H9 (cell line): ENCODE data around the gene TBC1D22A. TPM values are rescaled to one million over a fixed set of nuclear protein-coding genes. Genes with fewer than 3 reads are reported as not detected.

Source experiments
- DNase-seq: peaks from one replicate; pipeline ENCODE4 v3.0.0-alpha.2; 2017
- H2AFZ ChIP-seq: one replicate; pipeline ENCODE4 v1.6.1; 2013; ENCODE audit warnings: mild to moderate bottlenecking, low read length, control low read depth, moderate library complexity
- H2AK5ac ChIP-seq: 2 replicates; pipeline ENCODE4 v1.6.1; 2013; ENCODE audit warnings: low read length, control low read depth, mixed read lengths; ENCODE audit not compliant: insufficient read length
- H2BK120ac ChIP-seq: one replicate; pipeline ENCODE4 v1.6.1; 2013; ENCODE audit warnings: low read depth, mild to moderate bottlenecking, low read length, control low read depth, inconsistent platforms; ENCODE audit not compliant: poor library complexity, severe bottlenecking
- H2BK12ac ChIP-seq: 2 replicates; pipeline ENCODE4 v1.6.1; 2013; ENCODE audit warnings: low read length, control low read depth, mixed read lengths, low read depth; ENCODE audit not compliant: insufficient read length
- H2BK15ac ChIP-seq: 2 replicates; pipeline ENCODE4 v1.6.1; 2013; ENCODE audit warnings: low read depth, low read length, control low read depth
- H2BK20ac ChIP-seq: one replicate; pipeline ENCODE4 v1.6.1; 2013; ENCODE audit warnings: low read depth, mild to moderate bottlenecking, low read length, control low read depth, inconsistent platforms; ENCODE audit not compliant: poor library complexity, severe bottlenecking
- H2BK5ac ChIP-seq: 2 replicates; pipeline ENCODE4 v1.6.1; 2013; ENCODE audit warnings: low read length, control low read depth, mixed read lengths; ENCODE audit not compliant: insufficient read length
- H3K14ac ChIP-seq: 2 replicates; pipeline ENCODE4 v1.6.1; 2013; ENCODE audit warnings: low read length, control low read depth; ENCODE audit not compliant: insufficient read depth
- H3K18ac ChIP-seq: 2 replicates; pipeline ENCODE4 v1.6.1; 2013; ENCODE audit warnings: low read depth, mild to moderate bottlenecking, mixed read lengths, low read length, control low read depth; ENCODE audit not compliant: insufficient read length
- H3K23ac ChIP-seq: 2 replicates; pipeline ENCODE4 v1.6.1; 2013; ENCODE audit warnings: low read length, control low read depth, mixed read lengths, low read depth; ENCODE audit not compliant: insufficient read length
- H3K23me2 ChIP-seq: 2 replicates; pipeline ENCODE4 v1.6.1; 2013; ENCODE audit warnings: low read depth, mild to moderate bottlenecking, mixed read lengths, low read length, control low read depth; ENCODE audit not compliant: insufficient read length, poor library complexity, severe bottlenecking
- H3K27ac ChIP-seq: 2 replicates; pipeline ENCODE4 v1.5.1; 2013; ENCODE audit warnings: low read length, control low read depth, mixed read lengths, low read depth; ENCODE audit not compliant: insufficient read length
- H3K27me3 ChIP-seq: 2 replicates; pipeline ENCODE4 v1.6.1; 2013; ENCODE audit warnings: low read length, control low read depth, inconsistent platforms; ENCODE audit not compliant: insufficient read depth
- H3K4ac ChIP-seq: 2 replicates; pipeline ENCODE4 v1.6.1; 2013; ENCODE audit warnings: low read depth, mild to moderate bottlenecking, control low read depth, inconsistent platforms, low read length, moderate library complexity
- H3K4me1 ChIP-seq: 2 replicates; pipeline ENCODE4 v1.6.1; 2013; ENCODE audit warnings: low read length, control low read depth, inconsistent platforms; ENCODE audit not compliant: insufficient read depth
- H3K4me2 ChIP-seq: 2 replicates; pipeline ENCODE4 v1.6.1; 2013; ENCODE audit warnings: low read length, control low read depth, mixed read lengths; ENCODE audit not compliant: insufficient read length, insufficient read depth
- H3K56ac ChIP-seq: 2 replicates; pipeline ENCODE4 v1.6.1; 2013; ENCODE audit warnings: low read depth, mild to moderate bottlenecking, mixed read lengths, low read length, control low read depth; ENCODE audit not compliant: insufficient read length
- H3K79me1 ChIP-seq: 2 replicates; pipeline ENCODE4 v1.6.1; 2013; ENCODE audit warnings: low read depth, mild to moderate bottlenecking, moderate library complexity, low read length, control low read depth, inconsistent platforms; ENCODE audit not compliant: insufficient read depth, poor library complexity, severe bottlenecking
- H3K79me2 ChIP-seq: 2 replicates; pipeline ENCODE4 v1.6.1; 2013; ENCODE audit warnings: low read length, control low read depth, inconsistent platforms; ENCODE audit not compliant: insufficient read depth
- H3K9ac ChIP-seq: 2 replicates; pipeline ENCODE4 v1.6.1; 2013; ENCODE audit warnings: low read length, control low read depth, mixed read lengths; ENCODE audit not compliant: insufficient read length; ENCODE audit errors: extremely low read depth
- H3K9me3 ChIP-seq: one replicate; pipeline ENCODE4 v1.6.1; 2013; ENCODE audit warnings: low read depth, low read length, inconsistent platforms; ENCODE audit not compliant: control insufficient read depth
- H3T11ph ChIP-seq: one replicate; pipeline ENCODE4 v1.6.1; 2013; ENCODE audit warnings: mild to moderate bottlenecking, low read length, control low read depth, inconsistent platforms
- H4K20me1 ChIP-seq: one replicate; pipeline ENCODE4 v1.6.1; 2013; ENCODE audit not compliant: control insufficient read depth, insufficient read length, insufficient read depth
- H4K5ac ChIP-seq: 2 replicates; pipeline ENCODE4 v1.6.1; 2013; ENCODE audit warnings: low read depth, mild to moderate bottlenecking, mixed read lengths, low read length, control low read depth; ENCODE audit not compliant: insufficient read length
- H4K8ac ChIP-seq: replicated peaks from 2 replicates; pipeline ENCODE4 v1.6.1; 2013; ENCODE audit warnings: low read length, control low read depth, mixed read lengths, low read depth; ENCODE audit not compliant: insufficient read length
- H4K91ac ChIP-seq: 2 replicates; pipeline ENCODE4 v1.6.1; 2013; ENCODE audit warnings: low read depth, mild to moderate bottlenecking, moderate library complexity, mixed read lengths, low read length, control low read depth; ENCODE audit not compliant: insufficient read length
- H3K27ac Mint-ChIP-seq, 3 experiments: 2 replicates in 2 of 3; 3 replicates in 1 of 3; pipeline ENCODE4 v1.8.0; 2020 to 2021; ENCODE audit warnings: mixed read lengths in 3 of 3, mild to moderate bottlenecking in 1 of 3, moderate library complexity in 1 of 3
- H3K27me3 Mint-ChIP-seq: 2 replicates; pipeline ENCODE4 v1.8.0; 2021; ENCODE audit warnings: low read depth, mild to moderate bottlenecking, moderate library complexity, mixed read lengths
- H3K36me3 Mint-ChIP-seq, 3 experiments: 2 replicates in 2 of 3; 3 replicates in 1 of 3; pipeline ENCODE4 v1.8.0; 2020 to 2021; ENCODE audit warnings: low read depth in 3 of 3, mixed read lengths in 3 of 3; ENCODE audit not compliant: insufficient read depth in 1 of 3
- H3K4me1 Mint-ChIP-seq, 2 experiments: 2 replicates each; pipeline ENCODE4 v1.8.0; 2020; ENCODE audit warnings: mixed read lengths in 2 of 2
- H3K4me3 Mint-ChIP-seq, 2 experiments: 2 replicates in 1 of 2; 3 replicates in 1 of 2; pipeline ENCODE4 v1.8.0; 2020 to 2021; ENCODE audit warnings: mild to moderate bottlenecking in 2 of 2, mixed read lengths in 2 of 2, moderate library complexity in 1 of 2
- H3K9me3 Mint-ChIP-seq, 2 experiments: 2 replicates in 1 of 2; 3 replicates in 1 of 2; pipeline ENCODE4 v1.8.0; 2020; ENCODE audit warnings: mild to moderate bottlenecking in 2 of 2, mixed read lengths in 2 of 2, moderate library complexity in 1 of 2
- WGBS: extraction: QIAGEN DNeasy Blood & Tissue Kit; methylation state at CpG from one replicate; pipeline ENCODE4 v1.1.7; 2013; ENCODE audit warnings: missing lambda C conversion rate, low lambda C conversion rate, mixed read lengths; ENCODE audit not compliant: insufficient read length; ENCODE audit errors: extremely low coverage; 5-methylcytosine and 5-hydroxymethylcytosine counted together
- total RNA-seq: library from RNA; stranded (reverse); gene quantifications from 2 replicates; pipeline ENCODE4 v1.2.1, GENCODE V29; 2021
- TF ChIP-seq, protein P1 (sequence below): fragments of 200-600 bp; sonication (generic); conservative IDR thresholded peaks from 3 replicates; pipeline ENCODE4 v1.8.0; 2021; ENCODE audit warnings: antibody characterized with exemption, mild to moderate bottlenecking

TBC1D22A gene
- total RNA-seq, 1 experiment from 2014 or later, result 20.8 TPM

DNA sequence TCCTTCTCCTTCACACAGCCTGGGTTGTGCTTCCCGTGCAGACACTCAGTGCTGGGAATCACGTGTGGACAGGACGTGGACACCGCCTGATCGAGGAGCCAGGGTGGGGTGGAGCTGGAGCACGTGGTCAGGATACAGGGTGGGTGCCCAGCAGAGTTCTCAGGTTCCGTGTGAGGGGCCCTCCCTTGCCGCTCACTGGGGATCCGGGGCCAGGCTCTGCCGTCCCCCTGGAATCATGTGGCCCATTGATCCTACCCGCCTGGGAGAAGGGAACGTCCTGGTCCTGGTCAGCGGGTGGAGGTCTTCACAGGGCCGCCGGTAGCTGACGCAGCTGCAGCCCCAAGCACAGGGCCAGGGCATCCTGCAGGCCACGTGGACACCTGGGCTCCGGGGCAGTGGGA, 397.7 kb downstream of the TBC1D22A start:
- Mint-ChIP-seq H3K27ac (no peak overlapping the region; a peak in 1 of 7 replicates), H3K9me3 (no peaks in the 10 kb centered on the region), H3K4me3 (no peak overlapping the region), H3K36me3 (no peaks in the 10 kb centered on the region), H3K4me1 (peaks cover 3 to 4% of the 10 kb centered on the region in 2 experiments; a peak in 2 of 4 replicates), H3K27me3 (no peaks in the 10 kb centered on the region)
- H4K20me1 ChIP-seq, result peaks cover 3% of the 10 kb centered on the region
- no peak overlapping the region for H3K56ac ChIP-seq
- H3K14ac ChIP-seq, result no peak overlapping the region
- H3K23me2 ChIP-seq, result peaks cover 3% of the 10 kb centered on the region
- no peak overlapping the region for H4K91ac ChIP-seq
- no peak overlapping the region for H2BK120ac ChIP-seq
- no peak overlapping the region for H2BK15ac ChIP-seq
- no peak overlapping the region for H3K9ac ChIP-seq
- no peak overlapping the region for H3K4ac ChIP-seq
- H3K27me3 ChIP-seq, result no peaks in the 10 kb centered on the region
- no peak overlapping the region for H2BK5ac ChIP-seq
- H3K23ac ChIP-seq, result no peak overlapping the region
- DNase-seq, result no peak
- H2BK12ac ChIP-seq, result no peak overlapping the region
- H3K79me2 ChIP-seq, result no peaks in the 10 kb centered on the region
- H3K27ac ChIP-seq, result no peak overlapping the region
- no peak overlapping the region for H2AFZ ChIP-seq
- no peaks in the 10 kb centered on the region for H3K79me1 ChIP-seq
- WGBS, result no CpG with 5 or more reads among the region's 18 CpGs
- no peak overlapping the region for H3K18ac ChIP-seq
- no peak overlapping the region for H4K5ac ChIP-seq
- no peak overlapping the region for H3T11ph ChIP-seq
- TF ChIP-seq, protein P1, sequence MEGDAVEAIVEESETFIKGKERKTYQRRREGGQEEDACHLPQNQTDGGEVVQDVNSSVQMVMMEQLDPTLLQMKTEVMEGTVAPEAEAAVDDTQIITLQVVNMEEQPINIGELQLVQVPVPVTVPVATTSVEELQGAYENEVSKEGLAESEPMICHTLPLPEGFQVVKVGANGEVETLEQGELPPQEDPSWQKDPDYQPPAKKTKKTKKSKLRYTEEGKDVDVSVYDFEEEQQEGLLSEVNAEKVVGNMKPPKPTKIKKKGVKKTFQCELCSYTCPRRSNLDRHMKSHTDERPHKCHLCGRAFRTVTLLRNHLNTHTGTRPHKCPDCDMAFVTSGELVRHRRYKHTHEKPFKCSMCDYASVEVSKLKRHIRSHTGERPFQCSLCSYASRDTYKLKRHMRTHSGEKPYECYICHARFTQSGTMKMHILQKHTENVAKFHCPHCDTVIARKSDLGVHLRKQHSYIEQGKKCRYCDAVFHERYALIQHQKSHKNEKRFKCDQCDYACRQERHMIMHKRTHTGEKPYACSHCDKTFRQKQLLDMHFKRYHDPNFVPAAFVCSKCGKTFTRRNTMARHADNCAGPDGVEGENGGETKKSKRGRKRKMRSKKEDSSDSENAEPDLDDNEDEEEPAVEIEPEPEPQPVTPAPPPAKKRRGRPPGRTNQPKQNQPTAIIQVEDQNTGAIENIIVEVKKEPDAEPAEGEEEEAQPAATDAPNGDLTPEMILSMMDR, result no peak
- H3K9me3 ChIP-seq, result no peaks in the 10 kb centered on the region
- H2BK20ac ChIP-seq, result no peak overlapping the region
- H2AK5ac ChIP-seq, result no peak overlapping the region
- H4K8ac ChIP-seq, result no peak overlapping the region
- no peak overlapping the region for H3K4me2 ChIP-seq
- H3K4me1 ChIP-seq, result no peaks in the 10 kb centered on the region
